Ammon's horn (tissue), 1 donor: Measurements from ENCODE around the gene PRKACA.
A peak's percentile ranks its signal among the peaks of the same experiment; 100 is the strongest.
"Not testable (repeated sequence)": the region's sequence is repeated elsewhere in the genome, so short reads cannot be mapped to it uniquely, and the experiment has no call there.

Experiments
- DNase-seq: peaks from one replicate; pipeline ENCODE4 v3.0.0-alpha.2; 2016; ENCODE audit warnings: low spot score

PRKACA gene

DNA sequence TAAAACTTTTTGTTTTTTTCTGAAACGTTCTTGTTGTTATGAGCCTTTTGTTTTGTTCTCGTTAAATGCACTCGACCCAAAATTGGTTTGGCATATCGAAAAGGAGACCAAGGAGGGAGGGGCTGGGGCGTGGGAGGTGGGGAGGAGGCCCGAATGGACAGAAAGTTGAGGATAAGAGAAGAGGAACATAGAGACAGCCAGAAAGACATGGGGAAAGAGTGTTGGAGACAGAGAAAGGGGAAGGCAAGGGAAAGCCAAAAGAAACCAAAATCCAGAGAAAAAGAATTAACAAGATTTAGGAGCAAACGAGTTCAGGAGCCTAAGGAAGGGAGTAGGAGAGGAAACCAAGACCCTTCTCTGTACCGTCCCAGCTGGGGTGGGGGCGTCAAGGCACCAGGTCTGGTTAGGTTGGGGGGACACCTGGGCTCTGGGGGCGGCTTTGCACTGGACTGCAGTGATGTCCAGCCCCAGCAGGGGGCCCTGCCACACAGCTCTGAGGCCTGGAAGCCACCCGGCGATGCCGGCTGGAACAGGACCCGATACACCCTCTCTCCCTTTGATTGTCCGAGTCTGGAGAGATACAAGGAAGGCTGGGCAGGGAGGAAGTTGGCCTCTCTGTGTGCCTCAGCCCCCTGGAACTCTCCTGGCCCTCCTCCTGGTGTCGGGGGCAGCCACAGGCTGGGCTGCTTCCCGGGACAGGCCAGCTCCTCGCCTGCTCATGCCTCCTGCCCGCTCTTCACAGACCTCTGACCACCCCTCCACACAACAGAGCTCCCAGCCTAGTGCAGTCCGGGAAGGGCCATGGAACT is 30.4 kb upstream of the PRKACA start:
- peak; percentile 72 for DNase-seq

DNA sequence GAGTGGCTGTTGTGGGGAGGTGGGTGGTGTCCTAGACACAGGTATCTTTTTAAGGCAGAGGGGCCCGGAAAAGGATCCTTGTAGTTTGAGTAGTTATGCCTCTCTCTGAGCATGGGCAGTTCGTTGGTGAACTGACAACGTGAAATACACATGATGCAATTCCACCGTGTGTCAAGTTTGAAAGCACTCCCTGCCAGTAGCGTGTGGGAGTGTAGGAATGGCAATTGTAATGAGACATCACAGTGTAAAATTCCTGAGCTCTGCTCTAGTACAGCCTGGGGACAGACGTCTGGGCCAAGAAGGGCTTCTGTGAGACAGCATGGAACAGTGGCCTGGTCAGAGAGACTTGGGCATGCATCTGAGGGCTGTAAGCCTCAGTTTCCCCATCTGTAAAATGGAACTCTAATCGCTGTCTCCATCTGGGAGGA is 29.2 kb upstream of the PRKACA start:
- DNase-seq = peak; percentile 62

DNA sequence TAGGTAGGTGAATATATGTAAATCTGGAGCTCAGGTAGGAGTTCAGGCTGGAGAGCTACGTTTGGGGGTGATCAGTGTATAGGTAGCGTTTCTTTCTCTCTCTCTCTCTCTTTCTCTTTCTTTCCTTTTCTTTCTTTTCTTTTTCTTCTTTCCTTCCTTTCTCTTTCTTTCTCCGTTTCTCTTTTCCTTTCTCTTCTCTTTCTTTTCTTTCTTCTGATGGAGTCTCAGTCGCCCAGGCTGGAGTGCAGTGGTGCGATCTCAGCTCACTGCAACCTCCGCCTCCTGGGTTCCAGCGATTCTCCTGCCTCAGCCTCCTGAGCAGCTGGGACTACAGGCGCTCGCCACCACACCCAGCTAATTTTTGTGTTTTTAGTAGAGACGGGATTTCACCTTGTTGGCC is 28.6 kb upstream of the PRKACA start:
- not testable (repeated sequence) for DNase-seq

DNA sequence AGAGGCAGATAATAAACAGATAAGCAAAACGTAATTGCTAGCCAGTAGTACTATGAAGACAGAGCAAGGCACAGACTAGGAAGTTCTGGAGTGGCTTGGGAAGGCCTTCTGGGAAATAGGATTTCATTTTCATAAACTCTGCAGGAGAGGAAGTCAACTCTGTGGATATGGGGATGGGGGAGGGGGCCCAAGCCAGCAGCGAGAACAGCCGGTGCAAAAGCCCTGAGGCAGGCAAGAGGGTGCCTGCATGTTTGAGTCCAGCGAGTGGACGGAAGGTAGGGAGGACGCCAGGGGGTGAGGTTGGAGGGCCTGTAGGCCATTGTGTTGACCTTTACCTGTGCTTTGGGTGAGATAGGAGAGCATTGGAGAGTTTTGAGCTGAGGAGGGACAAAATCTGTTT is 27.8 kb upstream of the PRKACA start:
- DNase-seq = no peak

DNA sequence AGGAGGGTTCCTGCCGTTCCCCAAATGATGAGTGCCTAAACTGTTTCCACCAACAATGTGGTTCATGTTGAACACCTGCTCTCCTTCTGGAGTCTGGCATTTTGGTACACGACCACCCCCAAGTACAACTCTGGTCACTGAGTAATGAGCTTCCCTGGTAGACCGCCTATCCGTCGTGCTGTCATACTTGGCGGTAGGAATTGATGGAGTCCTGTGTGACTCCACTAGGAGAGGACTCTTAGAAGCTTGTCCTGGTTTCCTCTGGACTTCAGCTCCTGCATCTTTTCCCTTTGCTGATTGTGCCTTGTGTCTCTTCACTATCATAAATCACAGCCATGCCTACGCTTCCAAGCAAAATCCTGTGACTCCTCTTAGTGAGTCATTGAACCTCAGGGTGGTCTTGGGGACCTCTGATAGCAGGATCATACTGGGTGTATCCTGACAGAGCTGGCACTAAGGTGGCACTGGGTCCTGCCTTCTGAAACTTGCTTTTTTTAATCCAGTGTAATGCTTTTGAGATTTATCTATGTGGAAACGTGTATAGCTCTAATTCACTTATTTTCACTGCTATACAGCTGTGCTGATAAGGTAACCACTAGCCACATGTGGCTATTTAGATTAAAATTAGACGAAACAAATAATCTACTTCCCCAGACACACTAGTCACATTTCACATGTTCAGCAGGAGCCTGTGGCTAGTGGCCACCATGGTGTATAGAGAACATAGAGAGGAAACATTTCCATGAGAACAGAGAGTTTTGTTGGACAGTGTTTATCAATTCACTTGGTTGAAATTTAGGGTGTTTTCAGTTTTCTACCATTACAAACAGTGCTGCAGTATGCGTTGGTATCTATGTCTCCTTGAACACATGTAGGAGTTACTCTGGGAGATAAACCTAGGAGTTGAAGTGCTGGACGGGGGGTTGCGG is 25.0 kb upstream of the PRKACA start:
- no peak for DNase-seq

DNA sequence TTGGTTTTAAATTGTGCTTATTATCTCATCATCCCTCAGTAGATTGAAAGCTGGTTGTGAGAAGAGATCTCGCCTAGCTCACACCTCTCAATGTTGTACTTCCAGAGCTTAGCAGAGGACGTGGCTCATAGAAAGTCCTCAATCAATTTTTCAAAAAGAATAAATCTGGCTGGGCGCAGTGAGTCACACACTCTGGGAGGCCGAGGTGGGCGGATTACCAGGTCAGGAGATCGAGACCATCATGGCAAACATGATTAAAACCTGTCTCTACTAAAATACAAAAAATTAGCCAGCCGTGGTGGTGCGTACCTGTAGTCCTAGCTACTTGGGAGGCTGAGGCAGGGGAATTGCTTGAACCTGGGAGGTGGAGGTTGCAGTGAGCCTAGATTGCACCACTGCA is 23.5 kb upstream of the PRKACA start:
- DNase-seq = no peak

DNA sequence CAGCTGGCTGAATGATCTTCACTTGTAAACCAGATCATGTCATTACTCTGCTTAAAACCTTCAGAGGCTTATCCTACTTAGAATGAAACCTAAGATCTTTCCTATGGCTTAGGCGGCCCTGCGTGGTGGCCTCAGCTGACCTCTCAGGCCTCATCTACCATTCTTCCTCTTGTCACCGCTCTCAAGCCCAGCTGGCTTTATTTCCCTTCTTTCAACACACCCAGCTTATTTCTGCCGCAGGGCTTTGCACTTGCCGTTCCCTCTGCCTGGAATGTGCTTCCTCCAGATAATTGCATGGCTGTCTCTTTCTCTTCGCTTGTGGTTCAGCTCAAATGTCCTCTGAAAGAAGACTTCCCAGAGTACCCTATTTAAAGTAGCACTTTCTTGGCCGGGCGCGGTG is 22.4 kb upstream of the PRKACA start:
- peak; percentile 43 for DNase-seq

DNA sequence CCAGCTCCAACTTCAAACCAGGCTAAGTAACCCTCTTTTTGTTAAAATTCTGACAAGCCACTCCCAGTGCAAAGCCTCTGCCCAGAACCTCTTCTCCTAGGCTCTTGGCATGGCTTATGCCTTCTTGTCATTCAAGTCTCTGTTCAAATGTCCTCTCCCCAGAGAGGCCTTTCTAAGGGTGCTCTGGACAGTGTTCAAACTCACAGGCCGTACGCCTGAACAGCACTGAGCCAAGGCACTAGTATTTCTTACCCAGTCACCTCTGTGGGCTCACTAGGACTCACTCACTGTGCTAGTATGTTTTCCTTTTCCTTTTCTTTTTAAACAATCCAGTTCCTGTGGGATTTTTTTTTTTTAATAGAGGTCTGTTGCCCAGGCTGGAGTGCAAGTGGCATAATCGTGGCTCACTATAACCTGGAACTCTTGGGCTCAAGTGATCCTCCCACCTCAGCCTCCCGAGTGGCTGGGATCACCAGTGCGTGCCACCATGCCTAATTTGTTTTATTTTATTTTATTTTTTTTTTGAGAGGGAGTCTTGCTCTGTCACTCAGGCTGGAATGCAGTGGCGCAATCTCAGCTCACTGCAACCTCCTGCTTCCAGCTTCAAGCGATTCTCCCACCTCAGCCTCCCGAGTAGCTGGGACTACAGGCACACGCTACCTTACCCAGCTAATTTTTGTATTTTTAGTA is 21.2 kb upstream of the PRKACA start:
- peak; percentile 50 for DNase-seq

DNA sequence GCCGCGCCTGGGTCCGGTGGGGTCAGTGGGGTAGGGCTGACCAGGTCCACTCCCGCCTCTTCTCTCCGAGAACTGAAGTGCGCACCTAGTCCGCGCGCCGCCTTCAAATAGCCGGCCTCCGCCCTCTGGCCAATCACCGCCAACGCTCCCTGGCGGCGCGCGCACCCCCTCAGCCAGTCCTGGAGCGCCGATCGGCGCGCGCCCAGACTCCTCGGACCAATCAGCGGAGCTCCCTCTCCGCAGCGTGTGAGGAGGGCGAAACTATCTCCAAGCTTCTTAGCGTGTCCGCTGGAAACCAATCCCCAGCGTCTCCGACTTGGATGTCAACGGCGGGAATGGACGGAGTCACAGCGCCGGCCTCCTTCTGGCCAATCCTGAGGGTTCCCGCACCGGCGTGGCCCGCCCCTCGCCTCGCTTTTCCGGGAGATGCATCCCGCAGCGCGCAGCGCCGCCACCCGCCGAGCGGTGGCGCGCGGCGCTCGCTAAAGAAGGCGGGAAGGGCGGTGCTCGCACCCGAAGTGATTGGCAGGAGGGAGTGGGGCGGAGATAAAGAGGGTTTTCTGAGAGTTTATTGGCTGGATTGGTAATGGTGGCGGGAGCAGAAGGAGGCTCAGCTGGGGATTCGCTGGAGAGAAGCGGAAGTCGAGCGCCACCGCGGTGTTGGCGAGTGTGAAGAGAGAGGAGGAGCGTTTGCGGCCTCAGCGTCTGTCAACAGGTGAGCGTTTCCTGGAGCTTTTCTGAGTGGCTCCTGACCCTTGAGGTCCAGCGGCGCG is 19.1 kb upstream of the PRKACA start, which contains the start of gene ASF1B:
Gene ASF1B, minus strand, starts transcription at position 81 of the 773 bp plus-strand sequence. CDS start 133 bp downstream, outside the sequence.
- DNase-seq = peak; percentile 99

DNA sequence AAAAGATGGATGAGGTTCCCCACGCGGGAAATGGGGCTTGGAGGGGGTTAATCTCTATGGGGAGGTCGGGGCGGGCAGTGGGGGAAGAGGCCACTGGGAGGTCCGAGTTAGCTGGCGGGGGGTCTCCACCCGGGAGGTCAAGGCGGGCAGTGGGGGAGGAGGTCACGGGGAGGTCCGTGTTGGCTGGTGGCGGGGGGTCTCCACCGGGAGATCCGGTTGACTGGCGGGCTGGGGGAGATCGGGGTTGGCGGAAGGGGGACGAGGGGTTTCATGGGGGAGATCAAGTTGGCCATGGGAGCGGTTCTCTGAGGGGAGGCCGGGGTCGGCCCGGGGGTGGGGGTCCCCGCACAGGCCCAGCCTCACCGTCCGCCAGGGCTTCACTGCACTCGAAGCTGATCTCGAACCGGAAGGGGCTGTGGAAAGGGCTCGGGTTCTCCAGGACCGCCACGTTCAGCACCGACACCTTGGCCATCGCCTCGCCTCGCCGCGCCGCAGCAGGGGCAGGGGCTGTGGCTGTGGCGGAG is 18.5 kb upstream of the PRKACA start:
- DNase-seq = no peak

DNA sequence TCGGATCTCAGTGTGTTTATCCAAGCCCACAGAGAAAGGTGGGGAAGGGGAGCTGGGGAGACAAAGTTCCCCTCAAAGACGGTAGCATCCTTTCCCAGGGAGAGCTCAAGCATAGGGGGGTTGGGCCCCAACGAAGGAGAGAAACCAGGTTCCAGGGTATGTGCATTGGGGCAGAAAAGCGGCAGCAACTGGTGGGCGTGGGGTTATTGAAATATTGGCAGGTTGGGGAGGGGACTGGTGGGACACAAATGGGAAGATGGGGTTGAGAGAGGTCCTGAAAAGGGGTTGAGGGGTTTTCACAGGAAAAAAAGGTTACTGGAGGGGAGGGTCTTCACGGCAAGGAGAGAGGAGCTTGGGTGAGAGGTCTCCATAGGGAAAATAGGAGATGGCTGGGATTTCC is 17.8 kb upstream of the PRKACA start:
- no peak for DNase-seq

DNA sequence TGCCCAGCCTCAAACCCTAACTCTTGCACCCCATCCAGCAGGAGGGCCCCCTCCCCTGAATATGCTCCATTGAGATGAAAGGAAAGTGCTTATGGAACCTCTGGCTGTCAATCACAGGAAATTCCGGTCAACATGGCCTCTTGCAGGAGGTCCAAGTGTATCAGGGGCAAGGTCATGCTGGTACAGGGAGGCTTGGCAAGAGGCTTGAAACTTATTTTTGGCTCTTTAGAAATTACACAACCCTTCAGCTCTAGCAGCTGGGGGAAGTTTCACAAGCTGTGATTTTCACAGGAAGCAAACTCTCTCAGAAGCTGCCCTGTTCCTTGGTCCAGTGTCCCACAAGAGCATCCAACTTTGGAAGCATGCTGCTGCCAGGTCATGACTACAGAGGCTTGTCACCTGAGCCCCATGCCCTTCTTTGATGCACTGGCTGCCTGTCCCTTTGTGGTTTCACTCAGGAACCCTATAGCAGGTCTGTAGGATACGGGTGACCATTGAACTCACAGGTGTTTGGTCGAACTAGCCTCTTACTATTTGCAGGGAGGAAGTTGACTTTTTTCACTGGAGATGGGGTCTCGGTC is 10.5 kb upstream of the PRKACA start:
- DNase-seq = peak; percentile 62

DNA sequence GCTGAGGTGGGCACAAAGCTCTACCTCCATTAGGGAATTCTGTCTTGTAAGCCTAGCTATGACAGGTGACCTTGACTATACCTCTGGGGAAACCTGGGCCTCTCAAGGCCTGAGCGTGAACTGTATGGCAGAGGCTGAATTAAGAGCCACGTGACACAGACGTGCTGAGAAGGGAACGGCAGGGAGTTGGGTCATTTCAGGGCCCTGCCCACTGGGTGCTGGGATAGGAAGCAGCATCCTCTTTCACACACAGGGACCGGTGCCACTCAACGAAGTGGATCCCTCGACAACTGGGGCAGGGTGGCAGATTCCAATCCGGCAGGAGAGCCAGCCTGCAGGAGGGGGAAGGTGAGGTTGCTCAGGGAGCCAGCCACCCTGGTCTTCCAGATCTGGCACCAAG is 9.6 kb upstream of the PRKACA start:
- DNase-seq = no peak

DNA sequence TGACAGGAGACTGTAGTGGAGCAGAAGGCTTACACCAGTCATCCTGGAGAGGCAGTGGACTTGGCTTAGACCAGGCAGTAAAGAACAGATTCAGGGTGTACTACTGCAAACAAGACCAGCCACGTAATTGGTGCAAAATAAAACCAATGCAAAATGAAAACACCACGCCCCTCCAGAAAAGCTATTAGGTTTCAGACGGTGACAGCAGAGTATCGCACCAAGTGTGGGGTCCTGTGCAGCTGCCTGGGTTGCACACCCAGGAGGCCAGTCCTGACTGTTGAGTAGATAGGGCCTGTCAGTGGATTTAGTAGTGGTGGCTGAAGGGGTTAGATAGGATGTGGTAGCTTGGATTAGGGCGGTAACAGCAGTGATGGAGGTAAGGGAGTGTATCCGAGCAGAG is 5.4 kb upstream of the PRKACA start:
- DNase-seq = no peak

DNA sequence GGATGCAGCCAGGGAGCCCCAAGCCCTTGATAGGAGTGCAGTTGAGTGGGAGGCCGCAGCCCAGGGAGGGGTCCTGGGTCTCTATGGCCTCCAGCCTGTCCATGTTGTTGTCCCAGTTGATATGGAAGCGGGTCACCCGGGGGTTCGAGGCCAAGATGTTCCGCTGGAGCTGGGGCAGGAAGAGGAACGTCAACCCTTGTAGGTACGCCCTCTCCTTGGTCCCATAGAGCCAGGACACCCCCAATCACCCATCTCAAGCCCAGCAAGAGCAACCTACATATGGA is 2.9 kb upstream of the PRKACA start:
- no peak for DNase-seq

DNA sequence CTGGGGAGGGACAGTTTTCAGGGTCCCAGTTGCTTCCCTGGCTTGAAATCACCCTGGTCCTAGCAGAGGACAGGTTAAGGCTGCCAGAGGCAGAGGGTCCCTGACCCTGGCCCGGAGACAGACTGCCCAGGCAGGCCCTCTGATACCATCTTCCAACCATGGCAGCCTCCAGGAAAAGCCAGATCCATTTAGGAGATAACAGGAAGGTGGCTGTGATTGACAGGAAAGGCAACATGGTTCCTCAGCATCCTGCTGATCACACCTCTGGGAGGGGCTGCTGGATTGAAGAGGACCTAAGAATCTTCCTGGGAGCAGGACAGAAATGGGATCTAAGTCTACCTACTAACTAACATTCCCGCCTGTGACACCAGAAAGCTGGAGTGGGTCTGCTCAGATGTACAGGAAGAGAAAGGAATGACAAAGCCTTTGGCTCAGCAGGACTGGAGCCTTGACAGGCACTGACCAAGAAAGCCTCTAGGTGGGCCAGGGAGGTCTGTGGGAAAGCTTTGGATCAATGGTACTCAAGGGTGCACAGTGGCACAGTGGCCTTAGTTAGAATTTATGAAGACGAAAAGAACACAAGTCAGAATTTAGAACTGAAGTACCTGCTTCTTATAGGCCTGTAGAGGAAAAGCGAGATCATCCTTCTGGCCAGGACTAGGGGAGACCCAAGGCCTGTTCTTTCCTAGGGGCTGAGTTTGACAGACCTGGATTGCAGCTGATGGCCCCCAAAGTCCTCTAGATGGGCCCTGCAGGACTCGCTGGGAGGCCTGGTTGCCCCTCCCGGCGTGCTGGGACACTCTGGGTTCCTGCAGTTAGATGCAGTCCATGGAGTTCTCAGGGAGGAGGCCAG is 2.3 kb upstream of the PRKACA start:
- no peak for DNase-seq

DNA sequence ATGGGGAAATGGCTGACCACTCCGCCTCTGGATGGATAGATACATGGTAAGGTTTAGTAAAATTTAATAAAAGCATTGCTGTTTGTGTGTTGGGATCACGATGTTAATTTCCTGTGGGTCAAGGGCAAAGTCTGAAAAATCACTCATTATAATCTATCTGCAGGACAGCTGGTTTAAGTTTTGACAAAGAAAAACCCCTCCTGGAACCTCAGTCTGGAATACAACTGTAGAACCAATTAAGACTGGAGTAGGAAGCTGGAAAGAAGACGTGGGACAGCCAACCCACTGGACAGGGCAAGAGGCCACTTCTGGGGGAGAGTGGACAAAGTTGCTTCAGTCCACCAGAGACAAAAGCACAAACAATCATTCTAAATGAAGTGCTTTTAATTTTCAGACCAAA is 1.6 kb upstream of the PRKACA start:
- no peak for DNase-seq

DNA sequence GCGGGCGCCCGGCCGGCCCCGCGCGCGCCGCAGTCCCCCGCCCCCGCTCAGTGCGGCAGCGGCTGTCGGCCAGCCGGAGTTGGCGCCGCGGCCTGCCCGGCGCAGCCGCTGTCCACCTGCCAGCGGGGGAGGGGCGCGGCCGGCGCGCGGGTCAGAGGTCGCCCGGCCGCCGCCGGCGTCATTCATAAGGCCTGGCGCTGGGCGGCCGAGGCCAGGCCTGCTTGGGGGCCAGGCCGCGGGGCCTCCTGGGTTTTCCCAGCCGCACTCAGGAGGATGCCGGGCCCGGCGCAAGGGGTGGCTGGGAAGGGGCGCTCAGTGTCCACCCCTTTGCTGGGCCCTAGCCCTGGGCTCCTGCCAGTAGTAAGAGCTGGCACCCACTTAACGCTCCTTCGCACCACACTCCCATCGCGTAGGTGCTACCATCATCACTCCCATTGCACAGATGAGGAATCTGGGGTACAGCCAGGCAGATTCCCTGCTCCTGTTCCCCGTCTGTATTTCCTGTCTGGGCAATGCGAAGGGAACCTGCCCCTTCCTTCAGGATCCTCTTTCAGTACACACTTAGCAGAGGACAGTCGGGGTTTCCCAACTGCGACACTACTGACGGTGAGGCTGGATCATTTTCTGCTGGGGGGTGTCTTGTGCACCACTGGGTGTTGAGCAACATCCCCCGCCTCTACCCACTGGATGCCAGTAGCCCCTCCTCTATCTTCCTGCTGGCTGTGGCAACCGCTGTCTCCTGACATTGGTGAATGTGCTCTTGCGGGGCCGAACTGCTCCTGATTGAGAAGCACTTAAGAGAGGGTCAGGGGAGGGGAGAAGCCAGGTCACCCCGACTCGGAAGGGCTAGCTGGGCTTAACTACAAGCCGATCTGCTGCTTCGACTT is 846 bp upstream of the PRKACA start:
- DNase-seq = peak; percentile 82

DNA sequence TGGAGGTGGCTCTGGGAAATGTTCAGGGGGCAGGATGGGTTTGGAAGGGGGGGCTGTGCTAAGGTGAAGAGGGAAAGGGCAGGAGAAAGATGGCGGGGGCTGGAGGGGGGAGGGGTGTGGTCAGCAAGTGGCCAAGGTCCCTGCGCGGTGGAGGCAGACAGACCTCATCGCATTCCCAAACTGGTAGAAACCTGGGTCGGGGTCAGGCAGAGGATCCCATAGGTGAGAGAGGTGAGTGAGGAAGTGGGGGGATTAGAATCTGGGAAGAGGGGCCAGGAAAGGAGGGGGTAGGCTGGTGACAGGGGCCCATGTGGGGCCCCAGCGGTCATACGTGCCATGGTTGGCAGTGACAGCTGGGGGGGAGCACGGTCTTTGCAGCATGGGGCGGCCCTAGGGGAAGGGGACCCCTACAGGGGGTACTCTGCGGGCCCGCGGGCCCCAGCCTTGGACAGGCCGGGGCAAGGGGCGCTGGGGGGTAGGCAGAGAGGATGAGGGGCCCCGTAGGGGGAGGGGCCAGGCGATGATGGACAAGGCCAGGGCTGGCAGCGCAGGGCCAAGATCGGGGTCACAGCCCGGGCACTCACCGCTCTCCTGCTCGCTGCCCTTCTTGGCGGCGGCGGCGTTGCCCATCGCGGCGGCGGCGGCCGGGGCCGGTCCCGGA is 514 bp downstream of the PRKACA start:
- no peak for DNase-seq
